Liver (tissue), 9 donors: ENCODE measurements around the gene PYDC1. TPM values are rescaled to one million over a fixed set of nuclear protein-coding genes. Genes with fewer than 3 reads are reported as not detected.

Experiments
- DNase-seq: peaks from one replicate; pipeline ENCODE4 v3.0.0-alpha.2; 2017; ENCODE audit warnings: low spot score
- H3K27ac ChIP-seq, 2 donors: one replicate each; pipeline ENCODE4 v1.7.0; 2013; ENCODE audit warnings: inconsistent platforms in 2 of 2, low read length in 2 of 2, control low read depth in 1 of 2, low read depth in 1 of 2, mild to moderate bottlenecking in 1 of 2
- H3K27me3 ChIP-seq, 4 donors: one replicate each; pipeline versions ENCODE4 v1.6.1 to v1.7.0; 2013; ENCODE audit warnings: low read length in 3 of 4, inconsistent platforms in 1 of 4, mild to moderate bottlenecking in 1 of 4, moderate library complexity in 1 of 4; ENCODE audit not compliant: control insufficient read depth in 4 of 4, insufficient read depth in 4 of 4
- H3K36me3 ChIP-seq, 4 donors: one replicate each; pipeline versions ENCODE4 v1.6.1 to v1.7.0; 2013; ENCODE audit warnings: low read length in 3 of 4, mild to moderate bottlenecking in 3 of 4, low read depth in 1 of 4, moderate library complexity in 1 of 4; ENCODE audit not compliant: control insufficient read depth in 4 of 4, insufficient read depth in 3 of 4
- H3K4me1 ChIP-seq, 4 donors: one replicate each; pipeline versions ENCODE4 v1.6.1 to v1.7.0; 2013; ENCODE audit warnings: low read length in 3 of 4, mild to moderate bottlenecking in 3 of 4, moderate library complexity in 1 of 4; ENCODE audit not compliant: control insufficient read depth in 4 of 4, insufficient read depth in 4 of 4
- H3K4me3 ChIP-seq, 3 donors: one replicate each; pipeline versions ENCODE4 v1.6.1 to v1.7.0; 2013; ENCODE audit warnings: low read length in 3 of 3, control low read depth in 1 of 3, low read depth in 1 of 3, mild to moderate bottlenecking in 1 of 3
- H3K9ac ChIP-seq, 2 donors: one replicate each; pipeline ENCODE4 v1.7.0; 2013; ENCODE audit warnings: low read length in 2 of 2, mild to moderate bottlenecking in 2 of 2, moderate library complexity in 2 of 2, control low read depth in 1 of 2, low read depth in 1 of 2
- H3K9me3 ChIP-seq, 4 donors: one replicate each; pipeline versions ENCODE4 v1.6.1 to v1.7.0; 2013; ENCODE audit warnings: low read length in 3 of 4; ENCODE audit not compliant: control insufficient read depth in 4 of 4
- ATF3 ChIP-seq: IDR thresholded peaks from 2 replicates; pipeline ENCODE4 v1.6.1; 2016; ENCODE audit warnings: antibody characterized with exemption
- CTCF ChIP-seq: fragments of 150-350 bp; IDR thresholded peaks from 2 replicates; pipeline ENCODE4 v1.5.1; 2017; ENCODE audit warnings: improper control_type of control experiment, low read depth, low read length; ENCODE audit not compliant: missing input control
- EGR1 ChIP-seq, 2 donors: IDR thresholded peaks; 2 replicates each; pipeline ENCODE4 v1.6.1; 2016 to 2018; ENCODE audit warnings: antibody characterized with exemption in 2 of 2, low read depth in 2 of 2
- FOXA1 ChIP-seq: IDR thresholded peaks from 2 replicates; pipeline ENCODE4 v1.6.1; 2016; ENCODE audit warnings: antibody characterized with exemption
- FOXA2 ChIP-seq: IDR thresholded peaks from 2 replicates; pipeline ENCODE4 v1.6.1; 2016; ENCODE audit warnings: antibody characterized with exemption
- GABPA ChIP-seq, 2 donors: IDR thresholded peaks in 1 of 2; conservative IDR thresholded peaks in 1 of 2; 2 replicates each; pipeline ENCODE4 v1.6.1; 2016; ENCODE audit warnings: antibody characterized with exemption in 2 of 2, mild to moderate bottlenecking in 1 of 2, moderate library complexity in 1 of 2
- HNF4A ChIP-seq, 2 donors: conservative IDR thresholded peaks; 2 replicates each; pipeline ENCODE4 v1.6.1; 2016; ENCODE audit warnings: antibody characterized with exemption in 2 of 2, mild to moderate bottlenecking in 2 of 2
- HNF4G ChIP-seq: IDR thresholded peaks from 2 replicates; pipeline ENCODE4 v1.6.1; 2016; ENCODE audit warnings: antibody characterized with exemption
- JUND ChIP-seq, 2 donors: IDR thresholded peaks; 2 replicates each; pipeline ENCODE4 v1.6.1; 2016; ENCODE audit warnings: antibody characterized with exemption in 2 of 2
- MAX ChIP-seq: IDR thresholded peaks from 2 replicates; pipeline ENCODE4 v1.6.1; 2016; ENCODE audit warnings: antibody characterized with exemption
- NR2F2 ChIP-seq: IDR thresholded peaks from 2 replicates; pipeline ENCODE4 v1.6.1; 2016; ENCODE audit warnings: antibody characterized with exemption
- RAD21 ChIP-seq, 2 donors: IDR thresholded peaks; 2 replicates each; pipeline ENCODE4 v1.6.1; 2016; ENCODE audit warnings: antibody characterized with exemption in 2 of 2, mild to moderate bottlenecking in 2 of 2
- REST ChIP-seq: IDR thresholded peaks from 2 replicates; pipeline ENCODE4 v1.6.1; 2016; ENCODE audit warnings: antibody characterized with exemption, mild to moderate bottlenecking
- RXRA ChIP-seq, 2 donors: IDR thresholded peaks; 2 replicates each; pipeline ENCODE4 v1.6.1; 2017 to 2018; ENCODE audit warnings: antibody characterized with exemption in 2 of 2, mild to moderate bottlenecking in 1 of 2
- SP1 ChIP-seq: IDR thresholded peaks from 2 replicates; pipeline ENCODE4 v1.6.1; 2018; ENCODE audit warnings: antibody characterized with exemption, mild to moderate bottlenecking
- TAF1 ChIP-seq: conservative IDR thresholded peaks from 2 replicates; pipeline ENCODE4 v1.6.1; 2016; ENCODE audit warnings: antibody characterized with exemption, mild to moderate bottlenecking
- YY1 ChIP-seq: IDR thresholded peaks from 2 replicates; pipeline ENCODE4 v1.6.1; 2016; ENCODE audit warnings: antibody characterized with exemption, mild to moderate bottlenecking
- ZBTB33 ChIP-seq: IDR thresholded peaks from 2 replicates; pipeline ENCODE4 v1.6.1; 2016; ENCODE audit warnings: antibody characterized with exemption
- WGBS: extraction: QIAGEN DNeasy Blood & Tissue Kit; methylation state at CpG from one replicate; pipeline ENCODE4 v1.1.7; 2013; 5-methylcytosine and 5-hydroxymethylcytosine counted together
- polyA plus RNA-seq, 2 donors: library from polyadenylated mRNA; stranded (reverse) in 1 of 2; unstranded in 1 of 2; fragments of 200-250 nt in 1 of 2; fragments of >200 nt in 1 of 2; fragmentation: Nextera tagmentation in 1 of 2; extraction: Ambion mirVana in 1 of 2; gene quantifications; one replicate each; pipeline versions ENCODE4 v1.2.1 to v1.2.3, GENCODE V29; 2013 to 2015
- total RNA-seq, 2 donors: library from RNA; depleted of rRNA; stranded (reverse); fragments of >200 nt; gene quantifications; one replicate each; pipeline ENCODE4 v1.2.3, GENCODE V29; 2014
- donor health status: healthy.
- donor health status: healthy.
- donor health status: healthy.
- donor health status: healthy.
- donor health status: healthy.

The PYDC1 gene
- total and polyA plus RNA-seq, 4 donors: not detected

- Histone ChIP-seq H3K9me3 (no peaks in the 10 kb centered on the region), H3K27me3 (no peaks in the 10 kb centered on the region), H3K4me3 (no peak overlapping the region), H3K9ac (no peak overlapping the region), H3K4me1 (no peaks in the 10 kb centered on the region), H3K27ac (peak overlapping the region; percentile 28 to 64), H3K36me3 (no peaks in the 10 kb centered on the region)
- WGBS: 33% methylated on average over 5 of the region's 5 CpGs
- no peak for DNase-seq
- no peak for TF ChIP-seq FOXA2
- no peak for TF ChIP-seq HNF4G
- no peak for TF ChIP-seq RAD21 (IDR thresholded peaks at IDR 0.05)
- no peak for TF ChIP-seq HNF4A (conservative IDR thresholded peaks at IDR 0.05)
- TF ChIP-seq GABPA (IDR thresholded peaks at IDR 0.05 in 1 of 2, conservative IDR thresholded peaks at IDR 0.05 in 1 of 2): no peak
- no peak for TF ChIP-seq JUND (IDR thresholded peaks at IDR 0.05)
- TF ChIP-seq ATF3: no peak
- no peak for TF ChIP-seq YY1
- no peak for TF ChIP-seq RXRA (IDR thresholded peaks at IDR 0.05)
- no peak for TF ChIP-seq CTCF
- no peak for TF ChIP-seq MAX
- TF ChIP-seq SP1: no peak
- TF ChIP-seq REST: no peak
- TF ChIP-seq NR2F2: no peak
- no peak for TF ChIP-seq EGR1 (IDR thresholded peaks at IDR 0.05; ENCODE audit: low read depth in 2 of 2)
- TF ChIP-seq TAF1: no peak
- no peak for TF ChIP-seq ZBTB33
- TF ChIP-seq FOXA1: no peak
These were observed 36.7 kb upstream of the PYDC1 start for GRCh38 chr16:31253642-31254045.

- no peak overlapping the region for H3K4me3 ChIP-seq
- over 99% methylated on average over 5 of the region's 5 CpGs for WGBS
These were observed 34.5 kb upstream of the PYDC1 start for GRCh38 chr16:31251435-31251834.

More at GRCh38 chr16:31251435-31251834, 34.5 kb upstream of the PYDC1 start:
- DNase-seq: no peak
- Histone ChIP-seq H3K4me1 (no peaks in the 10 kb centered on the region), H3K36me3 (no peaks in the 10 kb centered on the region), H3K9ac (no peak overlapping the region), H3K9me3 (no peaks in the 10 kb centered on the region), H3K27me3 (no peaks in the 10 kb centered on the region), H3K27ac (no peak overlapping the region)
- TF ChIP-seq EGR1 (IDR thresholded peaks at IDR 0.05; ENCODE audit: low read depth in 2 of 2): no peak
